ENCODE results near the gene HOXB5.

The HOXB5 gene

DNA sequence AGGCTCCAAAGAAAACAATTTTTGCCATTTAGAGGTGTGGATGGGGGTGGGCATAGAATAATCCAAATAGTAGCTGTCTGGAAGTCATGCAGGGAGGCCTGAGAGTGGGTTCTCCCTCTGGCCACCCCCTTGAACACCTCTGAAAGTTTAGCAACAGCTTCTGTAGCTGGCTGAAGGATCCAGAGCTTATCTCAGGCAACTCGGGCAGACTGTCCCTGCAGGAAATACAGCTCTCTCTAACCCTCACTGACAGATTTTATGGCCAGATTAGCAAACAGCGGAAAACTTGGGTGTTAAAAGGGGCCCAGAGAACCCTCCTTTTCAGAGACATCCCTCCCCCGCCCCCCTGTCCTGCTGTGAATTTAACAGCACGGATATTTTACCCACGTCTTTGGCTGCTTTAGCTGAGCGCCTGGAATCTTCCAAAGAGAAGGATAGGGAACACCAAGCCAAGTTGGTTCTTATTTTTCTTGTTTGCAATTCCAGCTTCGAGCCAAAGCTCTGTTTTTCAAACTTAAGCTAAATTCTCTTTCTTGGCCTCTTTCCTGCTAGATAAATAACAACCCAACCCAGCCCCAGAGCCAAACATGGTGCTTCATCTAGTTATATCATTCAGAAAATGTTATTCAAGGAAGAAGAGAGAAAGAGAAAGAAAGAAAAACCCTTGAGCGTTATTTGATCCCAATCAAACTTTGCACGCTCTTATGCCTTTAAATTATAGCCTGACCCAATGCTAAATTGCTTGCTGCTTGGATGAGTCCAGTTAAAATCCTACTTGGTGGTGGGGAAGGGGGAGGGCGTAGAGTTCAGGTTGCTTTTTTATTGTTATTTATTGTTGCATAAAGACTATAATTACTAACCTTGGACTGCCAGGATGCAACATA lies 46.4 kb downstream of the HOXB5 start:
- no peak for DNase-seq (ENCODE audit: low read depth)

DNA sequence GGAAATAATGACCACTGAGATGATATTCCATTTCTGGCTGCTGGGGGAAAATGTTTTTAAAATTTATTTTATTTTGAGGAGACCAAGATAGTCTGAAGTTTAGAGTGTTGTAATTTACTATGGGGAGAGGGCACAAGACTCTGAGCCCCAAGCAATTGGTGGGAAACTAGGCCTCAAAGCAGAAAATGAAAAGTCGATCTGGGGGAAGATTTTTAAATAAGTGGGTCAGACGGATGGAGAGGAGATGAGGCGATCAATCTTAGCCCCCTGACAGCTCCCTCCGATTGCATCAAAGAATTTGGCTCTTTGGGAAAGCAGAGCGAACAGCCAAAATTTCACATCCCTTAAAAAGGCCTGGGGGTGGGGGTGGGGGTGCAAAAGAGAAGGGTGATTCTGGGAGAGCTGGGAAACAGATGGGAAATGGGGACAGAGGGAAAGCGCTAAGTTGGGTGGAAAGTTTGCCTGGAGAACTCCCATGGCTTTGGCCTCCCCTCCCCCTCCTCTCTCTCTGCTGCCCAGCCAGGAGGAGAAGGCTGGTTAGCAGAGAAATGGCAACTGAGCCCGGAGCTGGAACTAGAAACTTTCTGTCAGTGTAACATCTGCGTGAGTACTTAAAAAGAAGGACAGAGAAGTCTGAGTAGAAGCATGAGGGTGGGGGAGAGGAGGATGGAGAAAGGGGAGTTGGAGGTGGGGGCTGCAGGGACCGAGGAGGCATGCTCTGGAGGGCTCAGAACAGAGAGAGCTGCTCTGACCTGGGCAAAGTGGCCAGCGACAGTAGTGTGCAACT lies 47.2 kb downstream of the HOXB5 start:
- no peak for DNase-seq (ENCODE audit: low read depth)

DNA sequence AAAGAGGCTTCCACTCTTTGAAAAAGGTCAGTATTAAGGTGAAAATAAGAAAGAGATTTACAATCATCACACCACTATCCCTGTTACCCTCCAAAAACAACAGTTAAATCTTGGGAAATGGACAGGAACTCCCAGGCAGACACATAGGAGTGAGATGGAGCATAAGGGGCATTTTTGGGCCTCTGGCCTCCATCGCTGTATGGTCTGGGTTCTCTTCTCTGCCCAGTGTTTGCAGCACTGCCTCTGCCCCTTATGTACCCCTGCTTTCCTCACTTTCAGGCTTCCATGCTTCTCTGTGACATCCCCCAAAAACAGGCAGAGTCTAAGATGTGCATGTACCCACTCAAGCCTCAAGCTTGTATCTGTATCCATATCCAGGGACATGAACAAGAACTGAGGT lies 48.0 kb downstream of the HOXB5 start:
- DNase-seq (ENCODE audit: low read depth), result no peak

DNA sequence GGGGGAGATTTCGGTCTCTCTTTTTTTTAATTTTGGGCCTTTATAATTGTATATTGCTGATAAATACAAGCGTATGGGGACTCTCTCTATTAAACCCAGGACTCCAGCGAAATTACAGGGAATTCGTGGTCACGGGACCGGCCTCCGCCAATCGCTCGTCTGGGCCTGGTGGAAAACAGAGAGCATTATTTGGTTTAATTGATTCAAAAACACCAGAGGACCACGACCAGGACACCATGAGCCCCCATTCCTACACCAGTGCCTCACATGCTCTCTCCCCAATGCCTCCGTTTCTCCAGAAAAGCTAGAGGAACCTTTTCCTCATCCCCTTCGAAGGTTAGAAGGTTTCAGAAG lies 48.6 kb downstream of the HOXB5 start, which contains the start of gene HOXB2:
HOXB2 (minus strand) TSS at position 88 of the 354 bp plus-strand sequence. CDS start 198 bp downstream, outside the sequence.
- no peak for DNase-seq (ENCODE audit: low read depth)

DNA sequence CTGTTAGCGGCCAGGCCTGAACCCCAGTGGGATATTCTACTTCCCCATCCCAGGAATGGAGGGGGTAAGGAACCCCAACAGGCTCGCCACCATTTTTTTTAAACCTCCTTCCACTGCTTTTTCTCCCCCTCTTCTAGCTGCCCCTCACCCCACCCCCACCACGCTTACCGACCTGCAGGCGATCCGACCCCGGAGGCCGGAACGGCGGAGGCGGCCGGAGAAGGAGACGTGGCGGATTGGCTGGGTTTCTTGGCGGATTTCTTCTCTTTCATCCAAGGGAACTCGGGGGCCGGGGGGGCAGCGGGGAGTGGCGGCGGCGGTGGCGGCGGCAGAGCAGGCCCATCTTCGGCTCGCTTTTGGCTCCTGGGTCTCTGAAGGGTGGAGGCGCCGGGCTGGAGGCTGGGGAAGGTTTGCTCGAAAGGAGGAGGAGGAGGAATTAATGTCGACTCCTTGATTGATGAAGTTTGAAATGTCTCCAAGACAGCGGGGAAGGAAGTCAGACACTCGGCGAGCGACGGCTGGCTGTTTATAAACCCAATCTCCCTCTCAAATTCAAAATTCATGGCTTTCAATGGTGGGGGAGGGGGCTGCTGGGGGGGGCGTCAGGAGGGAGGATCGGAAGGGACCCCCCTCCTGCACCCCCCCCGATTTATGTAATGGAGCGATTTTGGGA lies 49.1 kb downstream of the HOXB5 start:
- no peak for DNase-seq (ENCODE audit: low read depth)

DNA sequence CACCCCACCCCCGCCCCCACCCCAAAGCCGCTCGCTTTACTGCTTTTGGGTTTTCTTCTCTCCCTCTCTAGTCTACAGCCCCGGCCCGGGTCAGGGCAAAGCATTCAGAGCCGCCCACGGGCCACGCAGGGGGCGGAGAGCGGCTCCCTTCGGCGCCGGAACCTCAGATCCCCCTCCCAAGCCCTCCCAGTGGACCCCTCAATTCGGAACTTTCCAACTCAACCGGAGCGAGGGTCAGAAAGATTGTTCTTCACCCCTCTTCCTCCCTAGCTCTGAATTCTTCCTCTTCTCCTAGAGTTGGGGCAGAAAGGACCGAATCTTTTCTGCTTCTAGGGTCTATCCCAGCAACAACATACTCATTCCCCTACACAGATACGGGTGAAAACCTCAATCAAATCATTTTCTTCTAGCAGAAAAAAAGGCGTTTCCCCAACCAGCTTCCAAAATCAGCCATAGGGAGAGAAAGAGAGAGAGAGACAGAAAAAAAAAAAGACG lies 49.7 kb downstream of the HOXB5 start:
- peak; percentile 23 for DNase-seq (ENCODE audit: low read depth)

DNA sequence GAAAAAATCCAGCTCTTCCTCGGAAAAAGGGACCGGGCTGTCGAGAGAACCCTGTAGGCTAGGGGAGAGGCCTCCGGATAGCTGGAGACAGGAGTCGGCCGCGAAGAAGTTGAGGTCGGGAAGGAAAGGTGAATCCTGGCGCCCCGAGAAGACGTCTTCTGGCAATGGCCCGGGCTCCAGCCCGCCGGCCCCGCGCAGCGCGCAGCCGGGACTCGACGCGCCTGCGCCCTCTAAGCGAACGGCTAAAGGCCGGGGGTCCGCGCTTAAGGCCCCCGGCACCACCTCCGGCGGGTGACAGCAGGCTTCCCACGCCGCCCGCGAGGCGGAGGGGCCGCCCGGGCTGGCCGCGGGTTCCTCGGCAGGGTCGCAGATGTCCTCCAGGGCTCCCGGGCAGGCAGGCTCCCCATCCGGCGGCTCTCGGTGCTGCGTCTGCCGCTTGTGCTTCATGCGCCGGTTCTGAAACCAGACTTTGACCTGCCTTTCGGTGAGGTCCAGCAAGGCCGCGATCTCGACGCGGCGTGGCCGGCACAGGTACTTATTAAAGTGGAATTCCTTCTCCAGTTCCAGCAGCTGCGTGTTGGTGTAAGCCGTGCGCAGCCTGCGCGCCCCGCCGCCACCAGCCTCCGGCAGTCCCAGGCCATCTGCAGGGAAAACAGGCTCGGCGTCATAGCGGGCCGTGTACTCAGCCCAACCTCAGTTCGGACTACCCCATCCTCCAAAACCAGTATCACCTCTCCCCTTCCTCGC lies 50.3 kb downstream of the HOXB5 start:
- DNase-seq (ENCODE audit: low read depth), result peak; percentile 48

DNA sequence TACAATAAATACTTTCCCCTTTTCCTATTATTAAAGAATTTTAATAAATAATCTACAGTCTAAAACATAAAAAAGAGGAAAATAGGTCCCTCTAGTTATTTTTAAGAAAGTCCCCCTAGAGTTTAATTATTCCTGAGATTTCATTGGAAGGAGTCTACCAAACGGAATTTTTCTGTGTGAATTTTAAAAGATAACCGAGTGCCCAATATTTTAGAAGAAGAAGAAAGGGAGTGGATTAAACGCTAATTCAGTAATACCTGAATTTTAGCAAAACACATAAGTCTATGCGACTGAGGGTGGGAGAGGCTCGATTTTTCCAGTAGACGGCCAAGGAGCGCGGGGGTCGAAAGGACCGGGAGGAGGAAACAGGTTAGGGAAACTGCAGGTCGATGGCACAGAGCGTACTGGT lies 50.9 kb downstream of the HOXB5 start:
- no peak for DNase-seq (ENCODE audit: low read depth)

DNA sequence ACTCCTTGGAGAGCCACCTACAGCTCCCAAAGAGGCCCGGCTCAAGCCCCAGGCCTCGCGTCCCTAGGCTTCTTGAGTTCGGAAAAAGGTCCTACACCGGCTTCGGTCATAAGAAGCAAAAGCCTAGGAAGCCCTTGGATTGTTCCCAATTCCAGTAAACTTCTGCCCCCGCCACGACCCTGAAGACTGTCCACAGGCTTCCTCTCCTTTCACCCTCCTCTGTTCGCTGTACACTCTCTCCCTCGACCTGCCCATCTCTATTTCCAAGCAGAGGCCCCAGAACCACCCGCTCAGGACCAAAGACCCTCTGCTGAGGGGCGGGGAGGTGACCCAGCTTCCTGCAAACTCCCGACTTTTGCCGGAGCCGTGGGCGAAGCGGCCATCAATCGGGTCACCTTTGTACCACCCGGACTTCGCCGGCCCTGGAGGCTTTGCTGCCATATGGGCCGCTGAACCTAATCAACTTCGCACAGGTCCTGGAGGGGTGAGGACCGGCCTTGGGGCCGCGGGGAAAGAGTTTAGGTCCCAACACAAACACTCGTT lies 51.4 kb downstream of the HOXB5 start:
- no peak for DNase-seq (ENCODE audit: low read depth)

DNA sequence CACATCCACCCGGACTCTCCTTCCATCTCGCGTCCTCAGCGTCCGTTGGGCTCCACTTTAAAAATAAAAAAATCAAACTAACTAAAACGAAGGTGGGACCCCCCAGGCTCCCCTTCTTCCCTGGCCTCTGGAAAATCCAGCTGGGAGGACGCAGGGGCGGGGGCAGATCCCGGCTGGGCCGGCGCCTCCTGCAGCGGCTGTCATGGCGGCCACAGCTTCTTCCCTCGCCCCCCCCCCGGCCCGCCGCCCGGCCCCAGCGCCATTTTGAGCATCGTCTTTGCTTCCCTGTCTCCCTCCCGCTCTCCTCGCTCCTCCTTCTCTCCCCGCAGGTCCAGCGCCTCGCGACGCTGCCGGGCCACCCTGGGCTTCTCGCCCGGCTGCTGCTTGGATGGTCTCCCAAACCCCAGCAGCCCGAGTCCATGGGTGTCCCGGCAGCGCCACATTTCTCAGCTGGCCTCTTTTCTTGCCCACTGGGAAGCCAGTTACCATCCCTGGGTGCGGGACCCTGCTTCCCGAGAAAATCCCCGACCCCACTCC lies 51.9 kb downstream of the HOXB5 start:
- peak; percentile 18 for DNase-seq (ENCODE audit: low read depth)

All from activated T-cell treated with anti-CD3 and anti-CD28 coated beads for 24 hours (primary cell).